ENCODE results near the gene KIF16B.

DNA sequence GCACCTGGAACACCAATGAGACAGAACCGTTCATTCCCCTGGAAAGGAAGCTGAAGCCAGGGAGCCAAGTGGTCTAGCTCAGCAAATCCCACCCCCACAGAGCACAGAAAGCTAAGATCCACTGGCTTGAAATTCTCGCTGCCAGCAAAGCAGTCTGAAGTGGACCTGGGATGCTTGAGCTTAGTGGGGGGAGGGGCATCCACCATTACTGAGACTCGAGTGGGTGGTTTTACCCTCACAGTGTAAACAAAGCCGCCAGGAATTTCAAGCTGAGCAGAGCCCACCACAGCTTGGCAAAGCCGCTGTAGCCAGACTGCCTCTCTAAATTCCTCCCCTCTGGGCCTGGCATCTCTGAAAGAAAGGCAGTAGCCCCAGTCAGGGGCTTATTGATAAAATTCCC is 53.1 kb downstream of the KIF16B start:
- TF ChIP-seq SALL2 (CRISPR knock-in tag; IDR thresholded peaks at IDR 0.05) (no peak), POLR2AphosphoS2 (IDR thresholded peaks at IDR 0.05; ENCODE audit: low read depth, low read length) (no peak), BRCA1 (CRISPR knock-in tag; IDR thresholded peaks at IDR 0.05) (no peak)
- TF ChIP-seq, protein P1, sequence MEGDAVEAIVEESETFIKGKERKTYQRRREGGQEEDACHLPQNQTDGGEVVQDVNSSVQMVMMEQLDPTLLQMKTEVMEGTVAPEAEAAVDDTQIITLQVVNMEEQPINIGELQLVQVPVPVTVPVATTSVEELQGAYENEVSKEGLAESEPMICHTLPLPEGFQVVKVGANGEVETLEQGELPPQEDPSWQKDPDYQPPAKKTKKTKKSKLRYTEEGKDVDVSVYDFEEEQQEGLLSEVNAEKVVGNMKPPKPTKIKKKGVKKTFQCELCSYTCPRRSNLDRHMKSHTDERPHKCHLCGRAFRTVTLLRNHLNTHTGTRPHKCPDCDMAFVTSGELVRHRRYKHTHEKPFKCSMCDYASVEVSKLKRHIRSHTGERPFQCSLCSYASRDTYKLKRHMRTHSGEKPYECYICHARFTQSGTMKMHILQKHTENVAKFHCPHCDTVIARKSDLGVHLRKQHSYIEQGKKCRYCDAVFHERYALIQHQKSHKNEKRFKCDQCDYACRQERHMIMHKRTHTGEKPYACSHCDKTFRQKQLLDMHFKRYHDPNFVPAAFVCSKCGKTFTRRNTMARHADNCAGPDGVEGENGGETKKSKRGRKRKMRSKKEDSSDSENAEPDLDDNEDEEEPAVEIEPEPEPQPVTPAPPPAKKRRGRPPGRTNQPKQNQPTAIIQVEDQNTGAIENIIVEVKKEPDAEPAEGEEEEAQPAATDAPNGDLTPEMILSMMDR (CRISPR knock-in tag; IDR thresholded peaks at IDR 0.05), result no peak
